Brain pericyte (primary cell): ENCODE data around the gene UCHL3.
A peak's percentile ranks its signal among the peaks of the same experiment; 100 is the strongest.
"Not testable (repeated sequence)": the region's sequence is repeated elsewhere in the genome, so short reads cannot be mapped to it uniquely, and the experiment has no call there.

Experiments used
- DNase-seq: peaks from one replicate; pipeline ENCODE4 v3.0.0-alpha.2; 2012; ENCODE audit warnings: low read depth, low spot score

The UCHL3 gene

GRCh38 chr13:75549262-75550158 lies at the start of gene UCHL3:
UCHL3 (plus strand) TSS chr13:75549791; CDS start chr13:75549821, 30 bp downstream.
- DNase-seq, result peak; percentile 93

DNA sequence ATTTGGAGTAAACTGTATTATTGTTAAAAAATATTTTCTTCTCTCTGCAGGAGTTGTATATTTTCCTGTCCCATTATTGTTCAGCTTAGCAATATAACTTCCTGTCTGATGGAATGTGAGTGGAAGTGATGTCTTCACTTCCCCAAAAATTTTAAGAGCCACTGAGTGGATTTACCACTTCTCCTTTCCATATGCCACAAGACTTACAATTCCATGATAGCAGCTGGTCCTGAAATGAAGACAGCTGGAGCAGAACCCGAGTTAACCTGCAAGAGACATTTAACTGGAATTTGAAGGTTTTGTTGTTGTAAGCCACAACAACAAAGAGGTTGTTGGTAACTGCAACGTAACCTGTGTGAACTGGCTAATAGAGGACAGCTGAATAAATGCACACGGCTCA lies 44.3 kb upstream of the UCHL3 start:
- DNase-seq, result no peak

DNA sequence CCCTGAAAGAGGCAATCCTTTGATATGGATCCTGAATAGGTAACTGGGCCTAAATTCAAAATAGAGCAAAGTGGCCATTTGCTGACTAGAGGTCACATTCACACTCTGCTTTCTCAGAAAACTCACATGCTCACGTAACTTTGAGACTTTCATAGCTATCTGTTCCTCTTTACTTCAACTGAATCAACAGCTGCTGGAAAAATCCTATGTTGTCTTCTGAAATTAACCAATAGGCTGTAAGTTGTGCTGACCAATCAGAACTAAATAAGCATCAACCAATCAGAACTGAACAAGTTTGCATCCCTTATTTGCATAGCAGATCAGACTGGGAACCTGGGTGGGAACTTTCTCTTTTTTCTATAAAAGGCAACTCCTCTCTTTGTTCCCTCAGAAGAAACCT lies 43.6 kb upstream of the UCHL3 start:
- no peak for DNase-seq

GRCh38 chr13:75507027-75508001 lies 42.3 kb upstream of the UCHL3 start:
- DNase-seq, result no peak

- no peak for DNase-seq
Observed at GRCh38 chr13:75508002-75508548, 41.5 kb upstream of the UCHL3 start.

DNA sequence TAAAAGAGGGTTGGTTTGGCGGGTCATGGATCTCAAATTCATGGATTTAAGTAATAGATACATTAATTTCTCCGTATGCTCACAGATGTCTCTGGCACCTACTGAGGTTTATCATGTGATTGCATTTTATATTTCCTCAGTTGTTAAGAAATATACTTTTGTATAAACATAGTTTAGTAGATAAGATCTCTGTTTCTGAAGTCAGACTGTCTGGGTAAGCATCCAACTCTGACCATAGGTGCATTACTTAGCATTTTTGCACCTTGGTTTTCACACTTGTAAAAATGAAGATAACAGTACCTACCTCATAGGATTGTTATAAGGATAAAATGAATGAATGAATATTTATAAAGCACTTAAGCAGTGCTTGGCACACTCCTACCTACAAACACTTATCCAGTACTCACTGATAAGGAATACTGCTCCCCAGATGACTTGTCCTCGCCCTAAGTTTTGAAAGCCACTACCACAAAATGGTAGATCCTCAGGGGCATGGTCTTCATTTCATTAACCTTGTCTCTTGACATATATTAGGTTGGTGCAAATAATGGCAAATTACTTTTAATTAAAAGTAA lies 38.5 kb upstream of the UCHL3 start:
- no peak for DNase-seq

- no peak for DNase-seq
Observed at GRCh38 chr13:75512253-75512652, 37.3 kb upstream of the UCHL3 start.

DNA sequence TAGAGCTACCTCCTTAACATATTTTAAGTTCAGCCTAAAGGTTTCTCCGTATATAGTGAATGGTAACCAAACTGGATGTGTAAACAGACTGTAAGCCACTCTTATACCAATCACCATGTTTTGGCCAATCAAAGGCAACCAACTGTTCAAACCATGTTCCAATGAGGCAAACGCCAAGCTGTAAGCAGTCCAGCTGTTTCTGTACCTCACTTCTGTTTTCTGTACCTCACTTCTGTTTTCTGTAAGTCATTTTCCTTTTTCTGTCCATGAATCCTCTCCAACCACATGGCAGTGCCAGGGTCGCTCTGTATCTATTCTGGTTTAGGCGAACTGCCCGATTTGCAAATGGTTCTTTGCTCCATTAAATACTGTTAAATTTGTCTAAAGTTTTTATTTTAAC lies 36.3 kb upstream of the UCHL3 start:
- DNase-seq, result no peak

DNA sequence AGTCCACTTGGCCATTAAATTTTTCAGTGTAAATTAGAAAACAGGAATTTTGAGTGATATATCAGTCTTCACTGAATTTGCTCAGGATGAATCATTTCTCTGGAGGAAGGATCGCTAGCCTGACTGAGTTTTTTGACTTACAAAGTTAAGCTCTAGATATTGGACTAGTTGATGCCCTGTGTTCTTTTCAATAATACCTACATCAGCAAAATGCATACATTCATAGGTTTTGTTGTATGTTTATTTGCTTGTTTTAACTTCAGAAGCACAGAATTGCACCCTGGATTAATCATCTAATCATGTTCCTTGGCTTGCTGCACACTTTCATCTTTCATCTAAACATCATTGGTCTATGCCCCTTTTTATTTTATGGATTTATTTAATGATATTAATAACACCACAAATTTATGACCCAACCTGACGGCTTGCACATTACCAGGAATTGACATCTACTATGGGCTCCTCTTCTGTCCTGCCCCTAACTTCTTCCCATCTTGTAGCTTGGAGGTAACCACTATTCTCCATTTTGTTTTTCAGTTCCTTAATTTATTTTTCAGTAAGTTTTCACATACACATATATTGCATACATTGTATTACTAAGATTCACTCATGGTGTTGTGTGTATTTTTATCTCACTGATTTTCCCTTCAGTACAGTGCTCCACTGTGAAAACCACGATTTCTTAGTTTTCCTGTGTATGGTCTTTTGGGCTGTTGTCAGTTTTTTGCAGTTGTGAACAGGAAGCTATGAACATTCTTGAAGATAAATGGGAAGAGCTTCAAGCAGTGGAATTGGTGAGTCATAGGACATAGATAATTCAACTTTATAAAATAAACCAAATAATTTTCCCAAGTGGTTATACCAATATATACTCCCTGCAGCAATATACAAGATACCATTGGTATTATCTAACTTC lies 35.3 kb upstream of the UCHL3 start:
- no peak for DNase-seq

DNA sequence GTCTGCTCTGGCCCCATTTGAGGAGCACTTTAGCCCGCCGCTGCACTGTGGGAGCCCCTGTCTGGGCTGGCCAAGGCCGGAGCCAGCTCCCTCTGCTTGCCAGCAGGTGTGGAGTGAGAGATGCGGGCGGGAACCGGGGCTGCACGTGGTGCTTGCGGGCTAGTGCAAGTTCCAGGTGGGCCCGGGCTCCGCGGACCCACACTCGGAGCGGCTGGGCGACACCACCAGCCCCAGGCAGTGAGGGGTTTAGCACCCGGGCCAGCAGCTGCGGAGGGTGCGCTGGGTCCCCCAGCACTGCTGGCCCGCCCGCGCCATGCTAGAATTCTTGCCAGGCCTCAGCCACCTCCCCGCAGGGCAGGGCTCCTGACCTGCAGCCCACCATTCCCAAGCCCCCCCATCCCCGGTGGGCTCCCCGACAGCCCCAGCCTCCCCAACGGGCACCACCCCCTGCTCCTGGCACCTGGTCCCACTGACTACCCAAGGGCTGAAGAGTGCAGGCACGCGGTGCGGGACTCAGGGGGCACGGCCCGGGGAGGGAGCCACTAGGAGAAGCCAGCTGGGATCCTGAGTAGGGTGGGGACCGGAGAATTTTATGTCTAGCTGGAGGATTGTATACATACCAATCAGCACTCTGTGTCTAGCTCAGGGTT lies 31.0 kb upstream of the UCHL3 start:
- DNase-seq, result no peak

GRCh38 chr13:75521956-75522355 lies 27.6 kb upstream of the UCHL3 start:
- no peak for DNase-seq

DNA sequence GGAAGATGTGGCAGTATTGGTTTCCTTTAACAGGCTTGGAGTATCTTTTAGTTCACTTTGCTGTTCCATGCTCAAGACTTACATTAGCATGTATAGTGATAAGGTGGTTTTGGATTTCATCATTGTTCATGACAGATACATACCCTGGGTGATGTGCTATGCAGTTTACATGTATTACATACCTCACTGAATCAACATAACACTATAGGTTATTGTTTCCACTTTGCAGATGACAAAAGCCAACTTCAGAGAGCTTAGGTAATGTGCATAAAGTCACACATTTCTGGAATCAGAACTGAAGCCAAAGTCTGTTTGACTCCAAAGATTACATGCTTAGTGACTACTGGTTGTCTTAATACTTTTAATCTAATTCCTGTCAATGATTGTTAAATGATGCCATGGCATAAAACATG lies 19.0 kb upstream of the UCHL3 start:
- no peak for DNase-seq

GRCh38 chr13:75533861-75534260 lies 15.7 kb upstream of the UCHL3 start:
- DNase-seq, result no peak

- DNase-seq, result peak; percentile 53
Observed at GRCh38 chr13:75537401-75538365, 11.9 kb upstream of the UCHL3 start, which contains the start of gene COMMD6. COMMD6 (minus strand) TSS chr13:75537841; CDS start chr13:75537805, 36 bp downstream.

DNA sequence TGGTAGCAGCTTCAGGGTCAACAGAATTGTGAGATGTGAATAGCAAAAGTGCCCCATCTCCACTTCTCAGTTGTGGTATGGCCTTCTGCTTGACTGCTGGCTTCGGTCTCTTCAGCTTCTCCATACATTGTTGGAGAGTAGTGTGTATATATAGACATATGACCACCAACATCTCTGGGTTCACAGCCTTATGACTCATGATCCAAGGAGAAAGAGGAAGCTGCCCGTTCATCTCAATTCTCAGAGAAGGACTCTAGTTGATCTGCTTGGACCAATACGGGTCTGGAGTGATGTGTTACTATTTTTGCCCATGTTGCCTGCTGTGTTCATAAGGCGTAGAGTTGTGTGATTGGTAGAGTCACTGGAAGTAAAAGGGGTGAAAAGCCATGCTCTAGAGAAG lies 8.3 kb upstream of the UCHL3 start:
- DNase-seq, result no peak

DNA sequence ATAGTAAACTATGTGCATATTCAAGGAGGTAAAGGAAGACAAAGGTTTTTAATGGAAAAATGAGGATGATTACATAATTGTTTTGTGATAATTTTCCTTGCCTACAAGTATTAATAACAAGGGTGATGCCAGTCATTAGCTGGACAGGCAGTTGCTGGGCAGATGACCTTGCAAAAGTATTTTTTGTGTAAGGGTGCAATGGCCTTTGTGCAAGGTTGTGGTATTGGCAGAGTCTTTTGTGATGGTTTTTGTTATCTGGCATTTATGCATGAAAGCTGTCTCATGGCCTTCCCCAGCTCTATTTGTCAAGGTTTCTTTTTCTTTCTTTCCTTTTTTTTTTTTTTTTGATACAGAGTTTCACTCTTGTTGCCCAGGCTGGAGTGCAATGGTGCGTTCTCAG lies 7.6 kb upstream of the UCHL3 start:
- DNase-seq, result no peak

DNA sequence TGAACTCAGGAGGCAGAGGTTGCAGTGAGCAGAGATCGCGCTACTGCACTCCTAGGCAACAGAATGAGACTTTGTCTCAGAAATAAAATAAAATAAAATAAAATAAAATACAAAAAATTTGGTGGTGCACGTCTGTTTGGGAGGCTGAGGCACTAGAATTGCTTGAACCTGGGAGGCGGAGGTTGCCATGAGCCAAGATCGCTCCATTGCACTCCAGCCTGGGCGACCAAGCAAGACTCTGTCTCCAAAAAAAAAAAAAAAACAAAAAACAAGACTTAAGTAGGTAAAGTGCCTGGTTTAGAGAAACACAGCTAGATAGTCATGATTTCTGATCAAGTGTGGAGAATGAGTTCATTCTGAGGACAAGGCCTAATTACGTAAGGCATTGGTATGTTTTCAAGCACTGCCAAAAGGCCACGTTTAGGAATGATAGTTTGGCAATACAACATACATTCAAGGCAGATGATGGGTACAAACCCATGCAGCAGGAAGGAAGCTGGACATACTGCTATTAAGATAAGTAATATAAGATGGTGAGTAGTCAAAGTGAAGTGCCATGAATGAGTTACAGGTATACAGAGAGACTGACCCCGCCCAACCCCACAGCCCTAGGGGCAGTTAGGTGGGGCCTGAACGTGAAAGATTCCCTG lies 4.8 kb upstream of the UCHL3 start:
- DNase-seq, result no peak

GRCh38 chr13:75545386-75545785 lies 4.2 kb upstream of the UCHL3 start:
- not testable (repeated sequence) for DNase-seq
